HepG2 (cell line): ENCODE measurements around the gene LGALS3. TPM values are rescaled to one million over a fixed set of nuclear protein-coding genes. Genes with fewer than 3 reads are reported as not detected.

ENCODE experiments used
- ATAC-seq: fragments of 200-7000 bp; cut with Tn5 transposase; 3 replicates; pipeline ENCODE4 v1.9.1; 2020; ENCODE audit warnings: mild to moderate bottlenecking, moderate library complexity
- BruUV-seq: library from RNA; stranded (reverse); fragments of 400-500 nt; replicated peaks from 2 replicates; lab custom pipeline; 2021; lab: Mats Ljungman, UMichigan
- CTCF ChIA-PET: fragments of 300-600 bp; formaldehyde crosslinking; extraction: SDS; loops from one replicate; lab custom pipeline; 2021; ENCODE audit warnings: low total read pairs, inconsistent platforms, low intra/inter-chr PET ratio; lab: Yijun Ruan, JAX
- POLR2A ChIA-PET: fragments of 350-600 bp; sonication (Branson Sonifier 250); formaldehyde crosslinking; loops from one replicate; lab custom pipeline; 2020; ENCODE audit warnings: antibody characterized with exemption, inconsistent platforms; lab: Yijun Ruan, JAX
- DNase-seq: peaks from one replicate; pipeline ENCODE4 v3.0.0-alpha.2; 2015; ENCODE audit warnings: low spot score
- FAIRE-seq: peaks from 3 replicates; lab custom pipeline; 2011; peaks lifted over from hg19 to GRCh38; lab: Jason Lieb, UNC
- H2AFZ ChIP-seq: one replicate; pipeline ENCODE4 v1.6.1; 2011; ENCODE audit warnings: low read length, inconsistent platforms
- H3K27ac ChIP-seq: fragments of 300-600 bp; 3 replicates; pipeline ENCODE4 v1.8.0; 2011; ENCODE audit warnings: mixed run types, mild to moderate bottlenecking, mixed read lengths, low read length, inconsistent platforms; ENCODE audit not compliant: insufficient read depth; ENCODE audit errors: extremely low read length
- H3K27me3 ChIP-seq, 2 experiments: fragments of 200-600 bp in 1 of 2; 2 replicates in 1 of 2; 3 replicates in 1 of 2; pipeline versions ENCODE4 v1.6.0 to v1.8.0; 2011; ENCODE audit warnings: low read length in 2 of 2, mild to moderate bottlenecking in 2 of 2, moderate library complexity in 2 of 2, inconsistent platforms in 1 of 2; ENCODE audit not compliant: insufficient read depth in 2 of 2, control insufficient read depth in 1 of 2
- H3K36me3 ChIP-seq, 2 experiments: fragments of 200-600 bp in 1 of 2; replicated peaks in 1 of 2; 2 replicates in 1 of 2; 3 replicates in 1 of 2; pipeline versions ENCODE4 v1.5.1 to v1.8.0; 2011; ENCODE audit warnings: low read length in 2 of 2, inconsistent platforms in 1 of 2; ENCODE audit not compliant: insufficient read depth in 2 of 2, control insufficient read depth in 1 of 2
- H3K4me1 ChIP-seq: 2 replicates; pipeline ENCODE4 v1.5.1; 2012; ENCODE audit warnings: low read length, inconsistent platforms; ENCODE audit not compliant: insufficient read depth
- H3K4me2 ChIP-seq: 2 replicates; pipeline ENCODE4 v1.6.0; 2011; ENCODE audit warnings: low read depth, low read length, inconsistent platforms
- H3K4me3 ChIP-seq, 3 experiments: fragments of 200-600 bp in 1 of 3; sonication (generic), shearing (Covaris generic) in 1 of 3; replicated peaks in 1 of 3; 2 replicates each; pipeline ENCODE4 v1.5.1; 2011 to 2016; ENCODE audit warnings: low read length in 3 of 3, inconsistent platforms in 2 of 3, low read depth in 2 of 3, mild to moderate bottlenecking in 2 of 3, control low read depth in 1 of 3, mixed read lengths in 1 of 3; ENCODE audit not compliant: insufficient read depth in 1 of 3
- H3K79me2 ChIP-seq: one replicate; pipeline ENCODE4 v1.6.1; 2011; ENCODE audit warnings: low read length, inconsistent platforms; ENCODE audit not compliant: insufficient read depth
- H3K9ac ChIP-seq: 2 replicates; pipeline ENCODE4 v1.6.0; 2011; ENCODE audit warnings: mild to moderate bottlenecking, low read depth, low read length, inconsistent platforms; ENCODE audit not compliant: insufficient read depth
- H3K9me3 ChIP-seq: 2 replicates; pipeline ENCODE4 v1.5.1; 2012; ENCODE audit warnings: mild to moderate bottlenecking, low read length
- H4K20me1 ChIP-seq: 2 replicates; pipeline ENCODE4 v1.6.0; 2011; ENCODE audit warnings: inconsistent platforms, mild to moderate bottlenecking, low read length, moderate library complexity; ENCODE audit not compliant: insufficient read depth
- CEBPB ChIP-seq: IDR thresholded peaks from 2 replicates; pipeline ENCODE4 v1.6.1; 2011; ENCODE audit warnings: low read depth, low read length, improper control_type of control experiment, borderline replicate concordance
- E2F2 ChIP-seq: sonication (generic); formaldehyde crosslinking; IDR thresholded peaks from 2 replicates; pipeline ENCODE4 v1.4.0; 2020; ENCODE audit warnings: missing genetic modification reagents, borderline replicate concordance
- HNF4A ChIP-seq: sonication (generic); formaldehyde crosslinking; IDR thresholded peaks from 2 replicates; pipeline ENCODE4 v1.4.0; 2020; ENCODE audit warnings: missing genetic modification reagents
- HNF4G ChIP-seq, 2 experiments: sonication (generic) in 1 of 2; formaldehyde crosslinking in 1 of 2; IDR thresholded peaks; 2 replicates each; pipeline versions ENCODE4 v1.4.0 to v1.6.1; 2011 to 2020; ENCODE audit warnings: borderline replicate concordance in 2 of 2, low read depth in 2 of 2, mild to moderate bottlenecking in 2 of 2, low read length in 1 of 2, missing genetic modification reagents in 1 of 2, moderate library complexity in 1 of 2
- IRX3 ChIP-seq: sonication (generic); formaldehyde crosslinking; IDR thresholded peaks from 2 replicates; pipeline ENCODE4 v1.8.1; 2023; ENCODE audit warnings: mild to moderate bottlenecking, low read depth, missing genetic modification reagents, borderline replicate concordance
- NR2F6 ChIP-seq, 2 experiments: IDR thresholded peaks; 2 replicates each; pipeline ENCODE4 v1.6.1; 2016; ENCODE audit warnings: antibody characterized with exemption in 1 of 2, mild to moderate bottlenecking in 1 of 2
- PAXIP1 ChIP-seq: sonication (generic); formaldehyde crosslinking; conservative IDR thresholded peaks from 2 replicates; pipeline ENCODE4 v1.4.0; 2020; ENCODE audit warnings: mild to moderate bottlenecking, missing genetic modification reagents, moderate library complexity
- SOX5 ChIP-seq: IDR thresholded peaks from 2 replicates; pipeline ENCODE4 v1.6.1; 2016; ENCODE audit warnings: borderline replicate concordance
- TBX2 ChIP-seq: sonication (generic); formaldehyde crosslinking; IDR thresholded peaks from 2 replicates; pipeline ENCODE4 v1.5.0; 2020; ENCODE audit warnings: missing genetic modification reagents, mild to moderate bottlenecking, borderline replicate concordance
- ZNF383 ChIP-seq: sonication (generic); formaldehyde crosslinking; IDR thresholded peaks from 2 replicates; pipeline ENCODE4 v1.4.0; 2020; ENCODE audit warnings: missing genetic modification reagents, mild to moderate bottlenecking, borderline replicate concordance
- WGBS: methylation state at CpG from one replicate; pipeline ENCODE4 v1.1.6; 2017; ENCODE audit warnings: low lambda C conversion rate; 5-methylcytosine and 5-hydroxymethylcytosine counted together
- in situ Hi-C: cut with HindIII; loops from 2 replicates; pipeline ENCODE4 v1.10.0; 2017; ENCODE audit warnings: low pct_unique_long_range_greater_than_20kb; ENCODE audit not compliant: extremely low pct_ligation_motif_present
- intact Hi-C: fragments of 100-400 bp; cut with micrococcal nuclease; formaldehyde crosslinking; loops from one replicate; pipeline ENCODE4 v1.10.0; 2022; ENCODE audit not compliant: unreplicated experiment
- polyA plus RNA-seq, 8 experiments: library from polyadenylated mRNA; depleted of rRNA in 3 of 8; stranded (reverse) in 7 of 8; unstranded in 1 of 8; fragments of >200 nt; fragmentation: Illumina TruSeq in 4 of 8; extraction: Trizol in 4 of 8; gene quantifications; 2 replicates each; pipeline versions ENCODE4 v1.2.1 to v1.2.3, GENCODE V29; 2011 to 2016; ENCODE audit warnings: low read depth in 4 of 8, missing spikeins in 1 of 8, mixed read lengths in 1 of 8; ENCODE audit not compliant: insufficient read depth in 1 of 8
- total RNA-seq, 5 experiments: library from RNA; depleted of rRNA; stranded (reverse); fragments of >200 nt; fragmentation: Illumina TruSeq; extraction: Trizol; gene quantifications; 2 replicates each; pipeline ENCODE4 v1.2.3, GENCODE V29; 2016; ENCODE audit warnings: low read depth in 1 of 5

Gene LGALS3
- total and polyA plus RNA-seq, 2 of the 13 experiments (the other 11 are each of a cell fraction or from before 2014, with no cell fraction given): 5.0 to 97.4 TPM

GRCh38 chr14:55121628-55122439 is 7.2 kb upstream of the LGALS3 start:
- Histone ChIP-seq H3K4me1 (peaks cover 55% of the 10 kb centered on the region), H3K36me3 (no peaks in the 10 kb centered on the region), H4K20me1 (no peaks in the 10 kb centered on the region), H3K27ac (peak overlapping the region; percentile 61), H3K4me2 (peak overlapping the region; percentile 70), H3K4me3 (peak overlapping the region in 1 of 3 experiments; percentile 34; a peak in 1 of 6 replicates), H2AFZ (no peak overlapping the region), H3K9ac (no peak overlapping the region; the same call in 1 of the 2 replicates), H3K9me3 (no peaks in the 10 kb centered on the region), H3K79me2 (no peaks in the 10 kb centered on the region), H3K27me3 (no peaks in the 10 kb centered on the region)
- intact Hi-C loops: no loop called here
- ChIA-PET POLR2A (interaction anchor here (1.3 to 3.1 kb wide), 3 partner anchors 13 to 71 kb away, joined by 4 to 22 read pairs (median 14); partner anchors contain the start of gene MAPK1IP1L), CTCF (no interaction called here)
- WGBS: 24% methylated on average over 9 of the region's 9 CpGs
- FAIRE-seq (peak; percentile 79), DNase-seq (peak; percentile 70), ATAC-seq (peak; percentile 75)
- BruUV-seq: no TSS peak
- in situ Hi-C loops: no loop called here
- TF ChIP-seq NR2F6 (IDR thresholded peaks at IDR 0.05) (peak; percentile 92), NR2F6 (CRISPR knock-in tag; IDR thresholded peaks at IDR 0.05) (peak; percentile 91), TBX2 (peak; percentile 8; the same call in 1 of the 2 replicates), CEBPB (peak; percentile 39; the same call in 1 of the 2 replicates), E2F2 (CRISPR knock-in tag) (no peak), SOX5 (CRISPR knock-in tag) (peak; percentile 42; the same call in 1 of the 2 replicates), IRX3 (no peak), PAXIP1 (peak; percentile 52), HNF4A (CRISPR knock-in tag) (peak; percentile 81), ZNF383 (CRISPR knock-in tag) (no peak), HNF4G (IDR thresholded peaks at IDR 0.05; ENCODE audit: borderline replicate concordance, low read depth, low read length) (peak; percentile 67; the same call in 1 of the 2 replicates), HNF4G (CRISPR knock-in tag; IDR thresholded peaks at IDR 0.05; ENCODE audit: borderline replicate concordance, low read depth) (no peak)
